GM10847 (cell line): Measurements from ENCODE around the gene TRMT112.

Experiments
- POLR2A ChIP-seq: IDR thresholded peaks from 2 replicates; pipeline ENCODE4 v1.6.1; 2011; ENCODE audit not compliant: insufficient read length; ENCODE audit errors: extremely low read depth

The TRMT112 gene

DNA sequence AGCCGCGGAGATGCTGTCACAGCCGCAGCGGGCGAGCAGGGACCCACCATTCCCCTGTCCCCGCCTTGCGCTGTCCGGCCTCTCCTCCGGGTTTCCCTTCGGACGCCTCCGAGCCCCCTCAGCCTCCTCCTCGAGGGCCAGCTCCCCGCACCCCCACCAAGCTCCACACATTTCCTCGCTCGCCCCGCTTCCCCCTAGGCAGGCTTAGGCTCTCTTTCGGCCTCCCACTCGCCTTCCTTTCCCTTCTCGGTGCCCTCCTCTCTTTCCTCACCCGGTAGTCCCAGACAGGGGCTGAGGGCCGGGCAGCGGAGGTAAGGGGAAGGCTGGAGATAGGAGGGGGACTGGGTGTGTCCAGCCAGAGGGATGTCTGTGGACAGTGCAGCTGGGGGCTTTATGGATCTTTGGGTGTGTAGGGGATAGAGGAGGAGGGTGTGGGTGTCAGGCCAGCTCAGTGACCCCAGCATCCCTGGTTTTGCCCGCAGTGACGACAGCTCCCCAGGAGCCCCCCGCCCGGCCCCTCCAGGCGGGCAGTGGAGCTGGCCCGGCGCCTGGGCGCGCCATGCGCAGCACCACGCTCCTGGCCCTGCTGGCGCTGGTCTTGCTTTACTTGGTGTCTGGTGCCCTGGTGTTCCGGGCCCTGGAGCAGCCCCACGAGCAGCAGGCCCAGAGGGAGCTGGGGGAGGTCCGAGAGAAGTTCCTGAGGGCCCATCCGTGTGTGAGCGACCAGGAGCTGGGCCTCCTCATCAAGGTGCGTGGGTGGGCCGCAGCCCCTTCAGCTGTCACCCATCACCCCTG lies 24.7 kb downstream of the TRMT112 start:
- TF ChIP-seq POLR2A, result no peak

- TF ChIP-seq POLR2A, result no peak
These were observed 25.5 kb downstream of the TRMT112 start for GRCh38 chr11:64291752-64292459.

DNA sequence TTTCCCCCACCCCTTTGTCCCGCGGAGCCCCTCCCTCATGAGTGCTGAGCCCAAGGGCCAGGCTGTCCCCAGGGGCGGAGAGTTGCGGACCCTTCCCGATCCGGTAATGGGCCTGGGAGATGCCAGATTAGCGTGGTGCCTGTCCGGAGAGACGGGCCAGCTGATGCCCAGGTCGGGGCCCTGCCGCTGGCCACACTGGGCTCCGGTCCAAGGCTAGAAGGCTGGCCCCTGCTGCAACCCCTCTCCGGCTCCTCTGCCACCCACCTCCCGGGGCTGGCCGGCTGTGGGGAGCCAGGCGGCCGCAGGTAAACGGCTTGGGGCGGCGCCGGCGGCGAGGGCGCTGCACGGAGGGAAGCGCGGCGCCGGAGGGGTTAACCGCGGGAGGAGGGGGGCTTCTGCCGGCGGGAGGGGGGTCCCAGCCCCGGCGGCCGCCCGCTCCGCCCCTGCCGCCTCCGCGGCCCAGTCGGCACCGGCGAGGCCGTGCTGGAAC lies 26.1 kb downstream of the TRMT112 start, which contains the start of gene KCNK4:
Gene KCNK4, plus strand, starts transcription at position 41 of the 490 bp plus-strand sequence. CDS start 1,717 bp downstream, outside the sequence.
- no peak for TF ChIP-seq POLR2A

GRCh38 chr11:64290352-64291261 lies 26.8 kb downstream of the TRMT112 start:
- TF ChIP-seq POLR2A, result no peak

- TF ChIP-seq POLR2A, result no peak
These were observed 28.3 kb downstream of the TRMT112 start for GRCh38 chr11:64289002-64289564.

DNA sequence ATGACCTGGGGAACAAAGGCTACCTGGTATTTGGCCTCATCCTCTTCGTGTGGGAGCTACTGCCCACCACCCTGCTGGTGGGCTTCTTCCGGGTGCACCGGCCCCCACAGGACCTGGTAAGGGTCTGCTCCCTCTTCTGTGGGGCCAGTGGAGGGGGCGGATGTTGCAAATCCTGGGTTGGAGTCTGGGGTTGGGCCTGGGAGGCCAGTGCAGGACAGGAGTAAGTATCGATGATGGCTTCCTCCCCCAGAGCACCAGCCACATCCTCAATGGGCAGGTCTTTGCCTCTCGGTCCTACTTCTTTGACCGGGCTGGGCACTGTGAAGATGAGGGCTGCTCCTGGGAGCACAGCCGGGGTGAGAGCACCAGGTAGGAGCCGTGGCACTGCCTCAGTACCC lies 29.0 kb downstream of the TRMT112 start:
- TF ChIP-seq POLR2A, result no peak

DNA sequence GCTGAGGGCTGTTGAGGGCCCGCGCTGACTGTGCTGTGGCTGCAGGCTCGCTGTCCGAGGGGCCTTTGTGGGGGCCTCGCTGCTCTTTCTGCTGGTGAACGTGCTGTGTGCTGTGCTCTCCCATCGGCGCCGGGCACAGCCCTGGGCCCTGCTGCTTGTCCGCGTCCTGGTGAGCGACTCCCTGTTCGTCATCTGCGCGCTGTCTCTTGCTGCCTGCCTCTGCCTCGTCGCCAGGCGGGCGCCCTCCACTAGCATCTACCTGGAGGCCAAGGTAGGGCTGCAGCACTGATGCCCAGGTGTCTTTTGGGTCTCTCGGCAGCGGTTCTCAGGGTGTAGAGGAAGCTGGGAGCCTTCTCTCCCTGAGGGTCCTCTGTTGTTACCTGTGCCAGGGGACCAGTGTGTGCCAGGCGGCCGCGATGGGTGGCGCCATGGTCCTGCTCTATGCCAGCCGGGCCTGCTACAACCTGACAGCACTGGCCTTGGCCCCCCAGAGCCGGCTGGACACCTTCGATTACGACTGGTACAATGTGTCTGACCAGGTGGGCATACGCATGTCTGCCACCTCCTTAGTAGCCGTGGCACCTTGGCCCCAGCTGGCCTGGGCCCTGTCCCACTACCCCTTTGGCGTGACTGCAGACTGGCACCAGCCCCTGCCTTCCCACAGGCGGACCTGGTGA lies 29.5 kb downstream of the TRMT112 start:
- no peak for TF ChIP-seq POLR2A

- TF ChIP-seq POLR2A, result no peak
These were observed 30.6 kb downstream of the TRMT112 start for GRCh38 chr11:64286801-64287159.

DNA sequence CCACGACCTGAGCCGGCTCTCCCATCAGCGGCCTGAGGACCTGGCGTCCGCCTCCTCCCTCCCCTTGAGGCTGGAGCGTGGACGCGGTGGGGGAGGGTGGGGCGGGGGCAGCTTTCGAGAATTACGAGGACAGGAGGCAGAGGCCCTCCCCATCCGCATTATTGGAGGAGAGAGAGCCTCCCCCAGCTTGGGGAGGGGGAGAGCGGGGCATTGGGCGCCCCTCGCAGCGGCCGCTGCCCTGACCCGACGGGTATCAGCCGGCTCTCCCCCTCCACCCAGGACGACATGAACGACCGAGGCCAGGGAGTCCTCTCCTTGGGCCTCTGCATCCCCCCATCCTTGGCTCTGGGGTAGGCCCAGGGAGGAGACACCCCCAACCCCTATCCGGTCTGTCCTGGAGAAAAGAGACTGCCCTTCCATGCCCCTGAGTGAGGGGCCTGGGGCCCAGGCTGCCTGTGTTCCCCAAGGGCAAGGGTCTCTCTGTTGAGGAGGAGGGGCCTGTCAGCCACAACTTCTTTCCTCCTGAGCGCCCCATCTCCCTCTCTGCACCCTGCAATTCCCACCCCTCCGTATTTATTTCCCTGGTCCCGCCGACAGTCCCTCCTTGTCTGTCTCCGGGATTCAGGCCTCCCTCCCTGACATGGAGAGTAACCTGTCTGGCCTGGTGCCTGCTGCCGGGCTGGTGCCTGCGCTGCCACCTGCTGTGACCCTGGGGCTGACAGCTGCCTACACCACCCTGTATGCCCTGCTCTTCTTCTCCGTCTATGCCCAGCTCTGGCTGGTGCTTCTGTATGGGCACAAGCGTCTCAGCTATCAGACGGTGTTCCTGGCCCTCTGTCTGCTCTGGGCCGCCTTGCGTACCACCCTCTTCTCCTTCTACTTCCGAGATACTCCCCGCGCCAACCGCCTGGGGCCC lies 31.2 kb downstream of the TRMT112 start:
- no peak for TF ChIP-seq POLR2A

DNA sequence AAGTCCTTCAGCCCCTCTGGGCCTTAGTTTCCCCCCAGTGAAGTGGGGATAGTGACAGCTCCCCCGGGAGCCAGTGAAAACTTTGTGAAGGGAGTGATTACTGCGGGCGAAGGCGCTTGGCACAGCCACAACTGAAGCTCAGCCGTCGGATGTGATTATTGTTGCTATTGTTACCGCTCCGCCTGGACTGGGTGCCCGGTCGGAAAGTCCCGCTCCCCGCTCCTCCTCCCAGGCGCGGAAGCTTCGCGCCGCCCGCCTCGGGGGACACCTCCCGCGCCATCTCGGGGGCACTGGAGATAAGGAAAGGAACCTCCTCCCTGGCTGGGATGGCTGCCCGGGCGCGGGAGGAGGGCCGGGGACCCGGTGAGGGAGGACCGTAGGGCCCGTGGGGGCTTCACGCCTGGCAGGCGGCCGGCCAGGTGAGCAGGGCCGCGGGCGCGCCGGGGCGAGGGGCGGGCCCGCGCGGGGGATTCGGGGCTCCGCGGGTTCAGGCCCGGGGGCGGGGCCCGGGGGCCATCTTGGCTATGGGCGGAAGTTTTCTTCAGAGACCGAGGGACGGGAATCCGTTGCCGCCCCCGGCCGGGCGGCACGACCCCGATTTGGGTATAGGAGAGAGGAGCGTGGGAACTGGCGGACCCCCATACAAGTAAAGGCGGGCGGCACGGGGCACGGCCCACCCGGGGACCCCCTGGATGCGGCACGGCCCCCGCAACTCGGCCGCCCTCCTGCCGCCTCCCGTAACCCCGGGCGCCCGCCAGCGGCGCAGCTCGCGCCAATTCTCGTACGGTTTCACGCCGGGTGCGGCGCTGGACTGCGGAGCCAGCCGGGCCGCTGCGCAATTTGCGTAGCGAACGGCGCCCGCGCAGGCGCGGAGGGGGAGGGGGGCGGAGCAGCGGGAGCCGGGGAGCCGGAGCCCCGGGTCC lies 32.1 kb downstream of the TRMT112 start, which contains the start of gene GPR137:
Gene GPR137, plus strand, starts transcription at position 887 of the 923 bp plus-strand sequence. CDS start 677 bp downstream, outside the sequence.
- no peak for TF ChIP-seq POLR2A

DNA sequence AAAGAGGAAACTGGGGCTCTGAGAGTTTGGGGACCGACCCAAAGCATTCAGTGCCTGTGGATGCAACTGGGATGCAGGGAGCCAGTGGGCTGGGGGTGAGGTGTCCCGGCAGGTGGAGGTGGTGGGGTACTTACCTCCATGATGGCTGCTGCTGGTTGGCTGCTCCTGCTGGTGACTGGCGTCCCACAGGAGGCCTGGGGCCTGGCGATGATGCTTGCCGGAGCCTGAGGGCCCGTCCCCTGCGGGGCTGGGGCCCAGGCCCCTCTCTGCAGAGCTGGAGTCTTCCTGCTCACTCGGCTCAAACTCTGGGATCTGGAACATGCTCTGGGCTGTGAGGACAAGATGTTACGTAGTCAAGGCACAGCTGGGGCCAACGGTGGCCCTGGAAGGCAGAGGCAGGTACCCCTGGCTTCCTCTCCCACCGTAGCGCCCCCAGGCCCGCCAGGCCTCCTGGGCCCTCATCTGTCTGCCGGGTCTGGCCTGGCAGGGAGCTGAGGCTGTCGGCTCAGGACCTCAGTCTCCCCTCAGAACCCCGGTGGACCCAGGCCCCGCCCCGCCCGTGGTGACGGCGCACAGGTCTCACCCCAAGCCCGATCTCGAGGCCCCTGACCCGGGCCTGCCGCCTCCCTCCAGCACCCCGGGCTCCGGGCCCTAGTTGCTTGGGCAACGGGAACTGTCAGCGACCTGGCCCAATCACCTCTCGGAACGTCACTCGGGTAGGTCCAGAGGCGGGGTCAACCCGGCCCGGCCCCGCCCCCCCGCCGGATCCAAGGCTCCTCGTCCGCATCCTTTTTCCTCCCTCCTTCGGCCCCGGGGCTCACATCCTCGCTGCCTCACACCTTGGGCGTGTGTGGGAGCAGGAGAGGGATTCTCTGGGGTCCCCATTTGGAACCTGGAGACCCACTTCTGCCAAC lies 33.1 kb downstream of the TRMT112 start, which contains the start of gene BAD:
Gene BAD, minus strand, starts transcription at position 618 of the 914 bp plus-strand sequence. Its CDS starts 297 bp downstream, at position 321.
- TF ChIP-seq POLR2A, result peak; percentile 38
